IMR-90 (cell line): ENCODE data around the gene ACIN1. TPM values are rescaled to one million over a fixed set of nuclear protein-coding genes. Genes with fewer than 3 reads are reported as not detected.

ENCODE experiments used
- ATAC-seq: fragments of 200-7000 bp; cut with Tn5 transposase; 2 replicates; pipeline ENCODE4 v1.9.1; 2020; ENCODE audit warnings: low read depth, mild to moderate bottlenecking, moderate library complexity
- BruUV-seq: library from RNA; stranded (reverse); fragments of 400-500 nt; replicated peaks from 2 replicates; lab custom pipeline; 2021; lab: Mats Ljungman, UMichigan
- CTCF ChIA-PET: fragments of 300-600 bp; formaldehyde crosslinking; extraction: SDS; loops from one replicate; lab custom pipeline; 2021; ENCODE audit warnings: antibody characterized with exemption; lab: Yijun Ruan, JAX
- POLR2A ChIA-PET: fragments of 300-600 bp; sonication (Branson Sonifier 250); formaldehyde crosslinking; loops from one replicate; lab custom pipeline; 2022; ENCODE audit warnings: antibody characterized with exemption; ENCODE audit not compliant: unreplicated experiment; lab: Charles Lee
- DNase-seq: peaks from one replicate; pipeline ENCODE4 v3.0.0; 2013
- H2AFZ ChIP-seq: replicated peaks from 2 replicates; pipeline ENCODE3; 2013; ENCODE audit warnings: low read length, mild to moderate bottlenecking; ENCODE audit not compliant: poor library complexity
- H2AK5ac ChIP-seq: 2 replicates; pipeline ENCODE4 v1.6.1; 2013; ENCODE audit warnings: low read depth, low read length, inconsistent platforms
- H2AK9ac ChIP-seq: replicated peaks from 2 replicates; pipeline ENCODE3; 2013; ENCODE audit warnings: mild to moderate bottlenecking, low read depth, low read length, moderate library complexity; ENCODE audit not compliant: poor library complexity
- H2BK120ac ChIP-seq: 2 replicates; pipeline ENCODE4 v1.6.1; 2013; ENCODE audit warnings: low read depth, low read length, inconsistent platforms
- H2BK15ac ChIP-seq: 3 replicates; pipeline ENCODE4 v1.6.1; 2013; ENCODE audit warnings: low read depth, low read length, inconsistent platforms
- H2BK20ac ChIP-seq: 2 replicates; pipeline ENCODE4 v1.6.1; 2013; ENCODE audit warnings: low read depth, mild to moderate bottlenecking, inconsistent platforms, low read length, moderate library complexity
- H2BK5ac ChIP-seq: 2 replicates; pipeline ENCODE4 v1.6.1; 2013; ENCODE audit warnings: mild to moderate bottlenecking, low read depth, low read length, inconsistent platforms; ENCODE audit not compliant: poor library complexity, severe bottlenecking
- H3K14ac ChIP-seq: replicated peaks from 2 replicates; pipeline ENCODE4 v1.6.1; 2013; ENCODE audit warnings: low read depth, low read length, inconsistent platforms
- H3K18ac ChIP-seq: 2 replicates; pipeline ENCODE4 v1.6.1; 2013; ENCODE audit warnings: low read depth, low read length, control low read depth
- H3K23ac ChIP-seq: 2 replicates; pipeline ENCODE4 v1.6.1; 2013; ENCODE audit warnings: low read depth, low read length, inconsistent platforms
- H3K27ac ChIP-seq: 2 replicates; pipeline ENCODE4 v1.5.1; 2013; ENCODE audit warnings: mild to moderate bottlenecking, control low read depth, low read length; ENCODE audit not compliant: insufficient read depth
- H3K27me3 ChIP-seq: 2 replicates; pipeline ENCODE4 v1.6.1; 2013; ENCODE audit warnings: low read length; ENCODE audit not compliant: control insufficient read depth, insufficient read depth
- H3K36me3 ChIP-seq: 2 replicates; pipeline ENCODE4 v1.6.1; 2013; ENCODE audit warnings: low read length, mixed read lengths; ENCODE audit not compliant: control insufficient read depth, insufficient read depth
- H3K4ac ChIP-seq: 2 replicates; pipeline ENCODE4 v1.6.1; 2013; ENCODE audit warnings: low read depth, low read length, inconsistent platforms
- H3K4me1 ChIP-seq: 2 replicates; pipeline ENCODE4 v1.6.1; 2013; ENCODE audit warnings: low read length, mixed read lengths; ENCODE audit not compliant: control insufficient read depth, insufficient read depth
- H3K4me2 ChIP-seq: 2 replicates; pipeline ENCODE4 v1.6.1; 2013; ENCODE audit warnings: low read depth, mild to moderate bottlenecking, control low read depth, low read length, moderate library complexity
- H3K4me3 ChIP-seq: 2 replicates; pipeline ENCODE4 v1.5.1; 2013; ENCODE audit warnings: low read depth, mild to moderate bottlenecking, control low read depth, low read length, moderate library complexity; ENCODE audit not compliant: insufficient read depth
- H3K56ac ChIP-seq: 2 replicates; pipeline ENCODE4 v1.6.1; 2013; ENCODE audit warnings: low read length, inconsistent platforms; ENCODE audit not compliant: insufficient read depth; ENCODE audit errors: extremely low read depth
- H3K79me1 ChIP-seq, 2 experiments: 2 replicates each; pipeline ENCODE4 v1.6.1; 2013; ENCODE audit warnings: low read length in 2 of 2, inconsistent platforms in 1 of 2, low read depth in 1 of 2
- H3K9ac ChIP-seq: 2 replicates; pipeline ENCODE4 v1.6.1; 2013; ENCODE audit warnings: low read depth, low read length, control low read depth
- H3K9me1 ChIP-seq: 2 replicates; pipeline ENCODE4 v1.6.1; 2013; ENCODE audit warnings: low read length, inconsistent platforms; ENCODE audit not compliant: insufficient read depth
- H3K9me3 ChIP-seq: 2 replicates; pipeline ENCODE4 v1.6.1; 2013; ENCODE audit warnings: low read length; ENCODE audit not compliant: control insufficient read depth, insufficient read depth
- H4K20me1 ChIP-seq: 2 replicates; pipeline ENCODE4 v1.6.1; 2013; ENCODE audit warnings: low read length, inconsistent platforms; ENCODE audit not compliant: insufficient read depth
- H4K5ac ChIP-seq: 2 replicates; pipeline ENCODE4 v1.6.1; 2013; ENCODE audit warnings: mild to moderate bottlenecking, low read depth, low read length, control low read depth
- H4K8ac ChIP-seq, 2 experiments: 2 replicates each; pipeline ENCODE4 v1.6.1; 2013; ENCODE audit warnings: low read depth in 2 of 2, low read length in 2 of 2, control low read depth in 1 of 2, inconsistent platforms in 1 of 2
- H4K91ac ChIP-seq: 2 replicates; pipeline ENCODE4 v1.6.1; 2013; ENCODE audit warnings: low read depth, low read length, inconsistent platforms; ENCODE audit not compliant: insufficient read depth
- BHLHE40 ChIP-seq: fragments of 150-350 bp; IDR thresholded peaks from 2 replicates; pipeline ENCODE4 v1.6.1; 2016; ENCODE audit warnings: mild to moderate bottlenecking, low read depth, low read length
- CEBPB ChIP-seq: IDR thresholded peaks from 2 replicates; pipeline ENCODE4 v1.6.1; 2012; ENCODE audit warnings: low read depth, low read length, improper control_type of control experiment
- FOS ChIP-seq: fragments of 150-350 bp; IDR thresholded peaks from 2 replicates; pipeline ENCODE4 v1.6.1; 2016; ENCODE audit warnings: low read depth, low read length
- SMC3 ChIP-seq: fragments of 150-350 bp; IDR thresholded peaks from 2 replicates; pipeline ENCODE4 v1.6.1; 2016; ENCODE audit warnings: low read depth, mild to moderate bottlenecking, antibody characterized with exemption, low read length, moderate library complexity
- WGBS, 2 experiments: methylation state at CpG; one replicate each; pipeline versions ENCODE4 v1.1.5 to v1.1.7; 2013; ENCODE audit warnings: missing lambda C conversion rate in 2 of 2; ENCODE audit not compliant: insufficient read length in 1 of 2; ENCODE audit errors: extremely low coverage in 2 of 2; 5-methylcytosine and 5-hydroxymethylcytosine counted together
- dilution Hi-C: fragments of 300-500 bp; cut with HindIII; formaldehyde crosslinking; loops from one replicate; pipeline ENCODE4 v1.14.3; 2018; ENCODE audit warnings: low sequenced_read_pairs; ENCODE audit not compliant: unreplicated experiment
- in situ Hi-C: fragments of 300-500 bp; cut with MboI; formaldehyde crosslinking; loops from 3 replicates; pipeline ENCODE4 v1.14.3; 2019; ENCODE audit warnings: low sequenced_read_pairs, inconsistent platforms, mixed read lengths
- intact Hi-C: fragments of 100-400 bp; cut with micrococcal nuclease; formaldehyde crosslinking; loops from 2 replicates; pipeline ENCODE4 v1.10.0; 2022
- polyA plus RNA-seq, 3 experiments: library from polyadenylated mRNA; depleted of rRNA; stranded (reverse); fragments of >200 nt; gene quantifications; 2 replicates each; pipeline ENCODE4 v1.2.3, GENCODE V29; 2012; ENCODE audit warnings: low replicate concordance in 1 of 3
- total RNA-seq: library from RNA; depleted of rRNA; stranded (reverse); fragments of >200 nt; gene quantifications from 2 replicates; pipeline ENCODE4 v1.2.3, GENCODE V29; 2012

Gene ACIN1
- total and polyA plus RNA-seq, 2 of the 4 experiments (the other 2 are of a cell fraction): 73.8 to 185 TPM

GRCh38 chr14:23025151-23025814 lies 69.7 kb downstream of the ACIN1 start (continued):
- no peak for TF ChIP-seq BHLHE40

DNA sequence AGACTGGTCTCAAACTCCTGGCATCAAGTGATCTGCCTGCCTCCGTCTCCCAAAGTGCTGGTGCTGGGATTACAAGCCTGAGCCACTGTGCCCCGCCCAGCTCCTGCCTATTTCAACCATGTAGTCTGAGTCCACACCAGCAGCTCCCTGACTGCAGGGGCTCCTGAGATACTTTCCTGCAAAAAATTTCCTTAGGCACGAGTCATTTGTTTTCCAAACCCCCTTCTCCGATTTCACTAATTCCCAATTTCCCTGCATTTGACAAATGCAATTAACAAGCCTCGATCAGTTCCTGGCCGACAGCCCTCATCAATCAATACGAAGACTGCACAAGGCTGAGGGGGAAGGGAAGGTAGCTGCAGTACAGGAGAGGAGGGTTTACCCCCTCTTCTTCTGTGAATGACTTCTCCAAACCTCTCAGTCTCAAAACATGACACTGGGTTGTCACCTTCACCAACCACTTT lies 70.3 kb downstream of the ACIN1 start:
- Histone ChIP-seq H3K36me3 (peaks cover 19% of the 10 kb centered on the region), H3K56ac (no peak overlapping the region), H3K4me3 (no peak overlapping the region), H3K23ac (no peak overlapping the region), H3K18ac (no peak overlapping the region), H3K4ac (no peak overlapping the region), H3K9ac (no peak overlapping the region), H3K4me2 (no peak overlapping the region), H4K8ac (no peak overlapping the region), H3K9me1 (peaks cover 9% of the 10 kb centered on the region), H3K27ac (no peak overlapping the region), H4K5ac (no peak overlapping the region), H3K14ac (no peak overlapping the region), H3K79me1 (peaks cover 14 to 23% of the 10 kb centered on the region in 2 experiments; a peak in 3 of 4 replicates), H2BK120ac (no peak overlapping the region), H2AK5ac (no peak overlapping the region), H3K27me3 (no peaks in the 10 kb centered on the region), H3K4me1 (peaks cover 11% of the 10 kb centered on the region), H2BK5ac (no peak overlapping the region), H4K91ac (no peak overlapping the region), H3K9me3 (no peaks in the 10 kb centered on the region), H2BK15ac (no peak overlapping the region), H2AFZ (no peak overlapping the region), H2AK9ac (no peak overlapping the region), H4K20me1 (peaks cover 15% of the 10 kb centered on the region), H2BK20ac (no peak overlapping the region)
- no TSS peak for BruUV-seq
- WGBS, 2 experiments: 70% methylated on average over 2 of the region's 7 CpGs; no CpG with 5 or more reads in 1 of the 2 experiments
- ChIA-PET POLR2A (interaction anchor here (0.6 to 0.7 kb wide), 2 partner anchors 26 to 29 kb away, joined by 3 read pairs; no protein-coding TSS in a partner anchor), CTCF (interaction anchor here (1.1 kb wide), 1 partner anchor 44 kb away, joined by 3 read pairs; no protein-coding TSS in a partner anchor)
- no peak for TF ChIP-seq SMC3
- TF ChIP-seq FOS: no peak
- TF ChIP-seq CEBPB: no peak
- intact Hi-C loops: no loop called here
- dilution Hi-C loops: no loop called here
- in situ Hi-C loops: no loop called here
- ATAC-seq (no peak), DNase-seq (no peak)
